ENCODE measurements around the gene APBB2.

APBB2 gene

GRCh38 chr4:41213625-41214135 is 662 bp downstream of the APBB2 start:
- H2AFZ ChIP-seq (ENCODE audit: low read length), result no peak overlapping the region
- peak overlapping the region; percentile 92 for H3K4me2 ChIP-seq (ENCODE audit: low read length)
- H3K4me1 ChIP-seq (ENCODE audit: insufficient read depth, low read length, severe bottlenecking), result peaks cover 32% of the 10 kb centered on the region
- no peaks in the 10 kb centered on the region for H3K79me2 ChIP-seq (ENCODE audit: insufficient read depth, low read length)
- no peaks in the 10 kb centered on the region for H4K20me1 ChIP-seq (ENCODE audit: insufficient read depth, low read length)
- no peaks in the 10 kb centered on the region for H3K36me3 ChIP-seq (ENCODE audit: insufficient read depth, low read length)
- TF ChIP-seq CTCF (IDR thresholded peaks at IDR 0.05; ENCODE audit: low read length), result no peak
- TF ChIP-seq EZH2 (IDR thresholded peaks at IDR 0.05; ENCODE audit: borderline replicate concordance, low read length), result peak; percentile 89; the same call in 1 of the 2 replicates
- H3K9ac ChIP-seq (ENCODE audit: low read length), result peak overlapping the region; percentile 57
- no peak overlapping the region for H3K27ac ChIP-seq (ENCODE audit: low read depth, low read length, poor library complexity, severe bottlenecking)
- H3F3A ChIP-seq (ENCODE audit: insufficient read depth, low read length), result no peaks in the 10 kb centered on the region
- H3K27me3 ChIP-seq (ENCODE audit: insufficient read depth, low read length), result no peaks in the 10 kb centered on the region
- no peaks in the 10 kb centered on the region for H3K9me2 ChIP-seq (ENCODE audit: low read depth, low read length)
- peak overlapping the region; percentile 72 for H3K4me3 ChIP-seq (ENCODE audit: low read depth, low read length, poor library complexity, severe bottlenecking)
- no peaks in the 10 kb centered on the region for H3K9me3 ChIP-seq (ENCODE audit: low read length)

GRCh38 chr4:41212616-41213203 is 1.6 kb downstream of the APBB2 start:
- Histone ChIP-seq H3K27ac (ENCODE audit: low read depth, low read length, poor library complexity, severe bottlenecking) (no peak overlapping the region), H3K4me1 (ENCODE audit: insufficient read depth, low read length, severe bottlenecking) (peaks cover 32% of the 10 kb centered on the region), H3K36me3 (ENCODE audit: insufficient read depth, low read length) (no peaks in the 10 kb centered on the region), H3K4me2 (ENCODE audit: low read length) (no peak overlapping the region), H3K27me3 (ENCODE audit: insufficient read depth, low read length) (no peaks in the 10 kb centered on the region), H3K9me2 (ENCODE audit: low read depth, low read length) (no peaks in the 10 kb centered on the region), H3K9me3 (ENCODE audit: low read length) (no peaks in the 10 kb centered on the region), H3F3A (ENCODE audit: insufficient read depth, low read length) (no peaks in the 10 kb centered on the region), H4K20me1 (ENCODE audit: insufficient read depth, low read length) (no peaks in the 10 kb centered on the region), H3K79me2 (ENCODE audit: insufficient read depth, low read length) (no peaks in the 10 kb centered on the region), H2AFZ (ENCODE audit: low read length) (no peak overlapping the region), H3K9ac (ENCODE audit: low read length) (no peak overlapping the region), H3K4me3 (ENCODE audit: low read depth, low read length, poor library complexity, severe bottlenecking) (no peak overlapping the region)
- TF ChIP-seq CTCF (IDR thresholded peaks at IDR 0.05; ENCODE audit: low read length) (peak; percentile 47), EZH2 (IDR thresholded peaks at IDR 0.05; ENCODE audit: borderline replicate concordance, low read length) (no peak)

GRCh38 chr4:41211951-41212615 is 2.3 kb downstream of the APBB2 start:
- Histone ChIP-seq H3F3A (ENCODE audit: insufficient read depth, low read length) (no peaks in the 10 kb centered on the region), H3K4me1 (ENCODE audit: insufficient read depth, low read length, severe bottlenecking) (peaks cover 32% of the 10 kb centered on the region), H3K9ac (ENCODE audit: low read length) (no peak overlapping the region), H3K9me3 (ENCODE audit: low read length) (no peaks in the 10 kb centered on the region), H3K27me3 (ENCODE audit: insufficient read depth, low read length) (no peaks in the 10 kb centered on the region), H3K9me2 (ENCODE audit: low read depth, low read length) (no peaks in the 10 kb centered on the region), H3K79me2 (ENCODE audit: insufficient read depth, low read length) (no peaks in the 10 kb centered on the region), H3K27ac (ENCODE audit: low read depth, low read length, poor library complexity, severe bottlenecking) (no peak overlapping the region), H3K4me3 (ENCODE audit: low read depth, low read length, poor library complexity, severe bottlenecking) (no peak overlapping the region), H3K36me3 (ENCODE audit: insufficient read depth, low read length) (no peaks in the 10 kb centered on the region), H3K4me2 (ENCODE audit: low read length) (no peak overlapping the region), H4K20me1 (ENCODE audit: insufficient read depth, low read length) (no peaks in the 10 kb centered on the region), H2AFZ (ENCODE audit: low read length) (no peak overlapping the region)
- TF ChIP-seq CTCF (IDR thresholded peaks at IDR 0.05; ENCODE audit: low read length) (no peak), EZH2 (IDR thresholded peaks at IDR 0.05; ENCODE audit: borderline replicate concordance, low read length) (no peak)

Measured in OCI-LY1 (cell line).